GM19455 (cell line): ENCODE results near the gene LRRC8C.

Experiments
- ATAC-seq: cut with Tn5 transposase; IDR thresholded peaks from one replicate; pipeline ENCODE4 v1.9.1; 2021; ENCODE audit not compliant: unreplicated experiment

The LRRC8C gene

GRCh38 chr1:89670163-89670562 lies 37.2 kb downstream of the LRRC8C start:
- peak; percentile 97 for ATAC-seq

- no peak for ATAC-seq
These were observed 37.8 kb downstream of the LRRC8C start for GRCh38 chr1:89670711-89671110.

GRCh38 chr1:89671775-89672488 lies 39.0 kb downstream of the LRRC8C start:
- ATAC-seq: no peak

GRCh38 chr1:89672489-89673183 lies 39.7 kb downstream of the LRRC8C start:
- no peak for ATAC-seq

- ATAC-seq: no peak
These were observed 40.3 kb downstream of the LRRC8C start for GRCh38 chr1:89673251-89673650.

GRCh38 chr1:89675677-89676076 lies 42.8 kb downstream of the LRRC8C start:
- no peak for ATAC-seq

- no peak for ATAC-seq
These were observed 48.3 kb downstream of the LRRC8C start for GRCh38 chr1:89681045-89681729.

GRCh38 chr1:89682611-89683010 lies 49.7 kb downstream of the LRRC8C start:
- no peak for ATAC-seq

GRCh38 chr1:89685461-89685860 lies 52.5 kb downstream of the LRRC8C start:
- ATAC-seq: no peak

GRCh38 chr1:89686520-89686919 lies 53.6 kb downstream of the LRRC8C start:
- no peak for ATAC-seq

- no peak for ATAC-seq
These were observed 54.3 kb downstream of the LRRC8C start for GRCh38 chr1:89687254-89687653.

GRCh38 chr1:89688607-89689006 lies 55.7 kb downstream of the LRRC8C start:
- ATAC-seq: no peak

GRCh38 chr1:89689234-89689633 lies 56.3 kb downstream of the LRRC8C start:
- ATAC-seq: no peak

- no peak for ATAC-seq
These were observed 57.7 kb downstream of the LRRC8C start for GRCh38 chr1:89690595-89690994.

GRCh38 chr1:89692601-89693521 lies 59.9 kb downstream of the LRRC8C start:
- ATAC-seq: peak; percentile 61

- no peak for ATAC-seq
These were observed 62.9 kb downstream of the LRRC8C start for GRCh38 chr1:89695847-89696246.

- ATAC-seq: no peak
These were observed 64.5 kb downstream of the LRRC8C start for GRCh38 chr1:89697383-89697782.

GRCh38 chr1:89698020-89698560 lies 65.2 kb downstream of the LRRC8C start:
- no peak for ATAC-seq

- ATAC-seq: no peak
These were observed 65.7 kb downstream of the LRRC8C start for GRCh38 chr1:89698624-89699023.

- ATAC-seq: no peak
These were observed 66.6 kb downstream of the LRRC8C start for GRCh38 chr1:89699451-89699986.
